GM20431 (cell line): ENCODE data around the gene TOX3.

Experiments
- in situ Hi-C: fragments of 300-500 bp; cut with MseI, MboI; formaldehyde crosslinking; loops from one replicate; pipeline ENCODE4 v1.15.0; 2020; ENCODE audit warnings: low sequenced_read_pairs; ENCODE audit not compliant: unreplicated experiment

Gene TOX3

GRCh38 chr16:52462816-52463215 lies 84.1 kb downstream of the TOX3 start:
- in situ Hi-C loops, result no loop called here

- in situ Hi-C loops, result no loop called here
These were observed 86.2 kb downstream of the TOX3 start for GRCh38 chr16:52460639-52461178.

GRCh38 chr16:52456368-52456767 lies 90.6 kb downstream of the TOX3 start:
- in situ Hi-C loops, result no loop called here

DNA sequence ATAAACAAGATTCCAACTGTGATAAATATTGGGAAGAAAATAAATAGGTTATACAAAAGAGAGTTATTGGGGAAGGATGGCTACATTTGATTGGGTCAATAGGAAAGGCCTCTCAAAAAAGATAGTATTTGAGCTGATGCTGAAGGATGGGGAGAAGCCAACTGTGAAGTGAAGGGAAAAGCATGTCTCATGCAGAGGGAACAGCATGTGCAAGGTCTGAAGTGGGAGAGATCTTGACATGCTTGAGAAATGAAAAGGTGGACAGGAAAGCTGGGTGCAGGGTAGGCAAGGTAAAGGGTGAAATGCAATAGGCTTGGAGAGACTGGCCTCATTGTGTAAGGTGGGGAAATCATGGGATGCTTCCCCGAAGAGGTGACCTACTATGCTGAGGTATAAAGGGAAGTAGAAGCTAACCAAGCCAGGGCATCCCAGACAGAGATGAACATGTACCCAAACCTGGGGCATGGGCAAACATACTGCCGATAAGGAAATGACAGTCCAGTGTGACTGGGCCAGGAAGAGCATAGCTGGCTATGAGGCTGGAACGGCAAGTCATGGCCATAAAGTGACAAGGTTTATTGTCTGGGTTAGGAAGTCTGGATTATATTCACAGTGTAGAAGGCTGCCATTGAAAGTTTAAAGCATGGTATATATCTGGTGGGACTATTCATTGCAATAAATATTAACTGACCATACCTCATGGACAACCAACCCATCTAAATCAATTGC lies 91.2 kb downstream of the TOX3 start:
- in situ Hi-C loops, result no loop called here

GRCh38 chr16:52453644-52454043 lies 93.3 kb downstream of the TOX3 start:
- in situ Hi-C loops, result no loop called here

DNA sequence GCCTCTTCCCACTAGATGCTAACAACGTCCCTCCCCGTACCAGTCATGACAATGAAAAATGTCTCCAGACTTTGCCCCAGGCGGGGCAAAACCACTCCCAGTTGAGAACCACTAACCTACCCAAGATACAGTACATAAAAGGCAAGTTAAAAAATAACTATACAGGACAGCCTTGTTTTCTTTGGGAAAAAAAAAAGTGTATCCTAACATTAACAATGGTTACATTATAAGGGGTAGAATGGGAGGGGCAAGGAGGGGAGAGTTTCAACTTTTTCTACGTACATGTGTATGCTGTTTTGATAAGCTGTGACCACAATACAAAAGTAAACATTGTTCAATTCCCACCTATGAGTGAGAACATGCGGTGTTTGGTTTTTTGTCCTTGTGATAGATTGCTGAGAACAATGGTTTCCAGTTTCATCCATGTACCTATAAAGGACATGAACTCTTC lies 94.9 kb downstream of the TOX3 start:
- in situ Hi-C loops, result no loop called here

DNA sequence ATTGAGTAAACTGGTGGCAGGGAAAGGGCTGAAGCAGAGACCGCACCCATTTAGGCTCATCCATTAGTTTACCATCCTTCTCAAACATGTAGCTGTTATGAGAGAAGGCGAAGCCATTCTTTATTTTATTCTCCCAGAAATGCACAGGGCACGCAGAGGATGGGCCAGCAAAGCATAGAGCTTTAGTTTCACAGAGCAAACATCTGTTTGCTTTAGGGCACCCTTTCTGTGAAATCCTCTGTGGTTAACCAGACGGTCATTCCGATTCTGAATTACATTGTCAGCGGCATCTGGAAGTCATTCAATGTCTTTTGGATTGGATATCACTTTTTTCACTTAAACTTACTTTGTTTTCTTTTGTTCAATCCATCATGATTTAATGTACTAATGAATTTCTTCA lies 96.0 kb downstream of the TOX3 start:
- in situ Hi-C loops, result no loop called here

GRCh38 chr16:52450241-52450640 lies 96.7 kb downstream of the TOX3 start:
- in situ Hi-C loops, result no loop called here

- in situ Hi-C loops, result no loop called here
These were observed 100.9 kb downstream of the TOX3 start for GRCh38 chr16:52446080-52446479.

DNA sequence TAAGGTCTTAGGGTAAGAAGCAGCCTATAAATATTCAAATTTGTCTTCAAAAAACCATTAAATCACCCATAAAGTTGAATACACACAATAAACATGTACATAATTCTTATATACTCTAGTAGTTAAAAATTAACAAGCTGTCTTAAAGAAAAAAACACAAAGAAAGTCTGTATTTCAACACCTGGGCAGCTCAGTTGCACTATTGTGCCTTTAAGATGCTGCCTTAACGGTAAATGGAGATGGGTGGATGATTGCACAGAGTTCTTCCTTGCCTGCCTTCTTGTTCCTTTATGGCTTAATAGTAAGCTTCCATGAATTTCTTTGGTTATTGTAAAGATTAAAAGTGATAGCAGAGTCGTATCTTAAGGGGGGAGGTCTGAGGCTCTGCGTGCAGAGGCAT lies 105.1 kb downstream of the TOX3 start:
- in situ Hi-C loops, result no loop called here

DNA sequence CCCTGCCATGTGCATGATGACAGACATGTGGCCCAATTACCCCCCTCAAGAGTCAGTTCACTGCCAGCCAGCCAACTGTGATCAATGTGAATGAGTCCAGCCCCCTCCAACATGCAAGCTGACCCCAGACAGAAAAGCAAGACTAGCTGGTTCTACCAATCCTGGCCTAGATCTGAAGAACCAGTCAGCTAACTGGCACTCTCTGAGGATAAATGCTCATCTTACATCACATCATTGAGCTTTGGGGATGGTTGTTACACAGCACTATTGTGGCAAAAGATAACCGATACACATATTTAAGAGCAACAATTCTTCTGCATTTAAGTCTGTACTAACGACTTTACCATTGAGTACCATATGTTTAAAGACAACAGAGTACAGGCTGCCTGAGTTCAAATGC lies 106.7 kb downstream of the TOX3 start:
- in situ Hi-C loops, result no loop called here

DNA sequence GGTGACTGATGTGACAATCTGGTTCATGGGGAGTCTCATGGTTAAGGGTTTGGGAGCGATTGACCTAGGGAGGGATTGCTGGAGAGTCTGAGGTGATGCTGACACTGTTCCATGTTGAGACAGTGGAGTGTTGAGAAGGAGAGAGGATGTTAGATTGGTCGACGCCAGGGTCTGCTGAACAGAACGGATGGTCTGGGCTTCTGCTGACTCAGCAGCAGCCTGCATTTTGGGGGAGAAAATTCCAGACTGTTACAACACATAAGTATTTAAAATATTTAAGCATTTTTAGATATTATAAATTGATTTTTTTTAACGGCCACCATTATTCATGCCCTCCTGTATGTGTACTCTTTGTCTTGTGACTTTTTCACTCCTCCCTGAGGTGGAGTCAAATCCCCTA lies 107.2 kb downstream of the TOX3 start:
- in situ Hi-C loops, result no loop called here

DNA sequence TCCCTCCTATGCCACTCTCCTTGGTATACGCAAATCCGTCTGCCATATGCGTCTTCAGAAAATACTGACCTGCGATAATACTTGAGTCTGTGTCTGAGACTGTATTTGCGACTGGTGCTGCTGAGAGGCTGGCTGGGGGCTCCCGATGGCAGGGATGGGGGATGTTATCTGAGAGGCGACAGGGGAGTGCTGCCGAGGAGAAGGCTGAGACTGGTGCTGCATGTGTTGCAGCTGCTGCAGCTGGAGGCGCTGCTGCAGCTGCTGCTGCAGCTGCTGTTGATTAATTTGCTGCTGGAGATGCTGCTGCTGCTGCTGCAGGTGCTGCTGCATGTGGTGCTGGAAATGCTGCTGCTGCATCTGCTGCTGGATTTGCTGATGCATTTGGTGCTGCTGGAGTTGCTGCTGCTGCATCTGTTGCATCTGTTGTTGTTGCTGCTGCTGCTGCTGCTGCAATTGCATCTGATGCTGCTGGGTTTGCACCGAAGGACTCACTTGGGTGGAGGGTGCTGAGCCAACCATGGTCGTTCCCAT lies 107.7 kb downstream of the TOX3 start:
- in situ Hi-C loops, result no loop called here

GRCh38 chr16:52437277-52437670 lies 109.7 kb downstream of the TOX3 start:
- in situ Hi-C loops, result no loop called here

- in situ Hi-C loops, result no loop called here
These were observed 110.3 kb downstream of the TOX3 start for GRCh38 chr16:52436339-52437276.

DNA sequence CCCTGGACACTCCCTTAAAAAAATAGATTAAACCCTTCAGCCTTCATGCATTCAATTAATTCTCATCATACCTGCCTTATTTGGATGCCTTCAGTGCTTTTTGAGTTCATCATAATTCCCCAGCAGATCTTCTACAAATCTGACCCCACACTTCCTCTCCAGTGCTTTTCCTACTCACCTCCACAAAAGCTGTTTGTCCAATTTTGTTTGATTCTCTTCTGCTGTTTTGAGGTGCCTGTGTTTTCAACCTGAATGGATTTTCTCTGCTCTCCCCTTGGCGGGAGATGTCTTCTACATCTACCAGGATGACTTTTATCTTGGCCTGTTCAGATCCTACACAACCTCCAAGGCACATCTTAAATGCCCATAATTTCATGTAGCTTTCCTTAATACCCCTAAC lies 112.7 kb downstream of the TOX3 start:
- in situ Hi-C loops, result no loop called here

- in situ Hi-C loops, result no loop called here
These were observed 113.3 kb downstream of the TOX3 start for GRCh38 chr16:52433643-52434042.

- in situ Hi-C loops, result no loop called here
These were observed 122.4 kb downstream of the TOX3 start for GRCh38 chr16:52424591-52424990.

DNA sequence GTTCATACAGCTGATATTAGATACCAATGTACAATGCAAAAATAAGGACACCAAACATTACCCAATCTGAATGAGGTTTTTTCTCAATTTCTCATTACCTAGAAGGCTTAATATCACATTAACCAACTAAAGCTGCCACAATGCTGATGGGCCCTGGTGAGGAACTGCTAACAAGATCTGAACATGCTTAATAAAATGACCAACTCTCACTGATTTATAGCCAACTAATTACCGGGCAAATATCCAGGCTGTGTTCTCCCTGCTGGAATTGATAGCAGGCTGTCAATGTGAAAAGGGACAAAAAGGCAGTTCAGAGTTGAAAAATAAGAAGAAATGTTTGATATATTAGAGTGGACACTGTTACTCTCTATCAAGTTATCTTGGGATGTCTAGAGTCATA lies 124.6 kb downstream of the TOX3 start:
- in situ Hi-C loops, result no loop called here

DNA sequence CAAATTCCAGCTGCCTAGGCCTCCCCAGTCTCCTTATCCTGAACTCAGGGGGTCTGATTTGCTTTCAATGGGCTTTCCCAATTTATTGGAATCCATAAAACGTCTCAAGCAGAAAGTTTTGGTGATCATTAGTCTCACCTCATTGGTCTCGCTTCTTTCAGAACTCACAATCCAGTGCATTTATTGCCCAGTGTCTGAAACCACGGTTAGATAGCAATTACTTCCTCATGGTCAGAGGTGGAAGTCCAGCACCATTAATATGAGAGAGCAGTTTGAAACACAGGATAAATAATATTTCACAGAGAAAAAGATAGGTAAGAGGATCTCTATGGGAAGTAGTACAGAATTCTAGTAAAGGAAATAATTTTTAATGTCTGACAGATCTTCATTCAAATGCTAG lies 128.7 kb downstream of the TOX3 start:
- in situ Hi-C loops, result no loop called here

GRCh38 chr16:52416888-52417287 lies 130.1 kb downstream of the TOX3 start:
- in situ Hi-C loops, result no loop called here
